Effector memory CD8-positive, alpha-beta T cell (primary cell): Measurements from ENCODE around the gene SLA2.
A peak's percentile ranks its signal among the peaks of the same experiment; 100 is the strongest.

Experiments used
- ATAC-seq: fragments of 150-1000 bp; cut with Tn5 transposase; replicated peaks from 2 replicates; pipeline ENCODE4 v1.10.0; 2021; ENCODE audit warnings: mild to moderate bottlenecking, moderate library complexity
- DNase-seq, 3 experiments: peaks; one replicate each; pipeline ENCODE4 v3.0.0; 2021
- H3K27ac Mint-ChIP-seq, 2 donors: one replicate each; pipeline ENCODE4 v1.8.0; 2022; ENCODE audit warnings: mild to moderate bottlenecking in 2 of 2, mixed read lengths in 2 of 2, moderate library complexity in 2 of 2
- H3K27me3 Mint-ChIP-seq, 2 donors: one replicate each; pipeline ENCODE4 v1.8.0; 2022; ENCODE audit warnings: mixed read lengths in 2 of 2
- H3K36me3 Mint-ChIP-seq: one replicate; pipeline ENCODE4 v1.8.0; 2022; ENCODE audit warnings: mild to moderate bottlenecking, moderate library complexity, mixed read lengths; ENCODE audit not compliant: insufficient read depth
- H3K4me1 Mint-ChIP-seq, 2 donors: one replicate each; pipeline ENCODE4 v1.8.0; 2022; ENCODE audit warnings: low read depth in 2 of 2, mixed read lengths in 2 of 2
- H3K4me3 Mint-ChIP-seq, 2 donors: one replicate each; pipeline ENCODE4 v1.8.0; 2022; ENCODE audit warnings: mild to moderate bottlenecking in 2 of 2, mixed read lengths in 2 of 2, moderate library complexity in 2 of 2
- H3K9me3 Mint-ChIP-seq, 2 donors: one replicate each; pipeline ENCODE4 v1.8.0; 2022; ENCODE audit warnings: mixed read lengths in 2 of 2

SLA2 gene

GRCh38 chr20:36663031-36663430 is 17.0 kb upstream of the SLA2 start:
- Mint-ChIP-seq H3K9me3 (no peaks in the 10 kb centered on the region), H3K27ac (no peak overlapping the region), H3K27me3 (no peaks in the 10 kb centered on the region), H3K36me3 (peaks cover 11% of the 10 kb centered on the region), H3K4me1 (peaks cover 5 to 9% of the 10 kb centered on the region in 2 donors), H3K4me3 (no peak overlapping the region)
- no peak for DNase-seq
- no peak for ATAC-seq

GRCh38 chr20:36658300-36658699 is 12.3 kb upstream of the SLA2 start:
- no peaks in the 10 kb centered on the region for H3K27me3 Mint-ChIP-seq
- peak overlapping the region; percentile 59 to 62 for H3K4me3 Mint-ChIP-seq
- H3K36me3 Mint-ChIP-seq, result no peaks in the 10 kb centered on the region
- no peak for DNase-seq
- ATAC-seq, result peak; percentile 67
- no peaks in the 10 kb centered on the region for H3K9me3 Mint-ChIP-seq
- peaks cover 5 to 9% of the 10 kb centered on the region in 2 donors for H3K4me1 Mint-ChIP-seq
- H3K27ac Mint-ChIP-seq, result peak overlapping the region in 1 of 2 donors; percentile 33

- H3K4me1 Mint-ChIP-seq, result peaks cover 5 to 9% of the 10 kb centered on the region in 2 donors
- no peak overlapping the region for H3K4me3 Mint-ChIP-seq
- H3K27me3 Mint-ChIP-seq, result no peaks in the 10 kb centered on the region
- ATAC-seq (no peak), DNase-seq (no peak)
- no peak overlapping the region for H3K27ac Mint-ChIP-seq
- H3K9me3 Mint-ChIP-seq, result no peaks in the 10 kb centered on the region
- H3K36me3 Mint-ChIP-seq, result no peaks in the 10 kb centered on the region
Measured at GRCh38 chr20:36656733-36657132, 10.7 kb upstream of the SLA2 start.

GRCh38 chr20:36655004-36655403 is 9.0 kb upstream of the SLA2 start:
- peaks cover 4% of the 10 kb centered on the region for H3K36me3 Mint-ChIP-seq
- ATAC-seq, result no peak
- H3K4me1 Mint-ChIP-seq, result peaks cover 5 to 9% of the 10 kb centered on the region in 2 donors
- H3K27me3 Mint-ChIP-seq, result no peaks in the 10 kb centered on the region
- no peak overlapping the region for H3K27ac Mint-ChIP-seq
- no peak for DNase-seq
- H3K9me3 Mint-ChIP-seq, result no peaks in the 10 kb centered on the region
- no peak overlapping the region for H3K4me3 Mint-ChIP-seq

- DNase-seq, result no peak
- no peaks in the 10 kb centered on the region for H3K27me3 Mint-ChIP-seq
- no peak overlapping the region for H3K4me3 Mint-ChIP-seq
- no peaks in the 10 kb centered on the region for H3K9me3 Mint-ChIP-seq
- H3K36me3 Mint-ChIP-seq, result peaks cover 4% of the 10 kb centered on the region
- H3K27ac Mint-ChIP-seq, result no peak overlapping the region
- ATAC-seq, result no peak
- H3K4me1 Mint-ChIP-seq, result peaks cover 5 to 9% of the 10 kb centered on the region in 2 donors
Measured at GRCh38 chr20:36654506-36654905, 8.5 kb upstream of the SLA2 start.

- Mint-ChIP-seq H3K27me3 (no peaks in the 10 kb centered on the region), H3K4me3 (no peak overlapping the region), H3K27ac (no peak overlapping the region), H3K36me3 (peaks cover 8% of the 10 kb centered on the region), H3K9me3 (no peaks in the 10 kb centered on the region), H3K4me1 (peaks cover 4% of the 10 kb centered on the region in 2 donors)
- ATAC-seq (no peak), DNase-seq (no peak)
Measured at GRCh38 chr20:36653456-36653855, 7.5 kb upstream of the SLA2 start.

- Mint-ChIP-seq H3K4me3 (peak overlapping the region; percentile 27 to 44), H3K4me1 (peaks cover 40 to 43% of the 10 kb centered on the region in 2 donors), H3K9me3 (no peaks in the 10 kb centered on the region), H3K27me3 (no peaks in the 10 kb centered on the region), H3K27ac (peak overlapping the region; percentile 68 to 99), H3K36me3 (peaks cover 34% of the 10 kb centered on the region)
- DNase-seq, result no peak
- no peak for ATAC-seq
Measured at GRCh38 chr20:36647196-36648121, 1.5 kb upstream of the SLA2 start.

GRCh38 chr20:36646678-36647077 is 682 bp upstream of the SLA2 start:
- H3K27me3 Mint-ChIP-seq, result no peaks in the 10 kb centered on the region
- peaks cover 42% of the 10 kb centered on the region for H3K36me3 Mint-ChIP-seq
- DNase-seq (no peak), ATAC-seq (no peak)
- H3K4me1 Mint-ChIP-seq, result peaks cover 46 to 48% of the 10 kb centered on the region in 2 donors
- H3K4me3 Mint-ChIP-seq, result peak overlapping the region; percentile 96 to 99
- H3K9me3 Mint-ChIP-seq, result no peaks in the 10 kb centered on the region
- H3K27ac Mint-ChIP-seq, result peak overlapping the region; percentile 98 to 99

GRCh38 chr20:36645353-36645752 is 643 bp downstream of the SLA2 start:
- H3K9me3 Mint-ChIP-seq, result no peaks in the 10 kb centered on the region
- no peaks in the 10 kb centered on the region for H3K27me3 Mint-ChIP-seq
- H3K4me3 Mint-ChIP-seq, result peak overlapping the region; percentile 96 to 99
- peaks cover 50% of the 10 kb centered on the region for H3K36me3 Mint-ChIP-seq
- peaks cover 50 to 52% of the 10 kb centered on the region in 2 donors for H3K4me1 Mint-ChIP-seq
- ATAC-seq (no peak), DNase-seq (no peak)
- H3K27ac Mint-ChIP-seq, result peak overlapping the region; percentile 98 to 99

GRCh38 chr20:36644706-36645095 is 1.3 kb downstream of the SLA2 start:
- no peaks in the 10 kb centered on the region for H3K9me3 Mint-ChIP-seq
- peak overlapping the region; percentile 96 to 99 for H3K4me3 Mint-ChIP-seq
- DNase-seq, result peak in 1 of 3 experiments; percentile 21
- H3K4me1 Mint-ChIP-seq, result peaks cover 50 to 52% of the 10 kb centered on the region in 2 donors
- H3K27me3 Mint-ChIP-seq, result no peaks in the 10 kb centered on the region
- H3K36me3 Mint-ChIP-seq, result peaks cover 56% of the 10 kb centered on the region
- peak overlapping the region; percentile 98 to 99 for H3K27ac Mint-ChIP-seq
- ATAC-seq, result peak; percentile 25

GRCh38 chr20:36644032-36644705 is 1.8 kb downstream of the SLA2 start:
- Mint-ChIP-seq H3K4me3 (peak overlapping the region; percentile 96 to 99), H3K27ac (peak overlapping the region; percentile 98 to 99), H3K36me3 (peaks cover 62% of the 10 kb centered on the region), H3K9me3 (no peaks in the 10 kb centered on the region), H3K4me1 (peaks cover 50 to 52% of the 10 kb centered on the region in 2 donors), H3K27me3 (no peaks in the 10 kb centered on the region)
- DNase-seq (peak; percentile 65 to 73 (median 66)), ATAC-seq (peak; percentile 87)

- Mint-ChIP-seq H3K27me3 (no peaks in the 10 kb centered on the region), H3K27ac (peak overlapping the region; percentile 79 to 98), H3K9me3 (no peaks in the 10 kb centered on the region), H3K36me3 (peaks cover 78% of the 10 kb centered on the region), H3K4me3 (peak overlapping the region; percentile 96 to 99), H3K4me1 (peaks cover 48 to 50% of the 10 kb centered on the region in 2 donors)
- no peak for DNase-seq
- no peak for ATAC-seq
Measured at GRCh38 chr20:36642136-36642535, 3.9 kb downstream of the SLA2 start.

GRCh38 chr20:36641506-36641843 is 4.5 kb downstream of the SLA2 start:
- Mint-ChIP-seq H3K36me3 (peaks cover 85% of the 10 kb centered on the region), H3K27me3 (no peaks in the 10 kb centered on the region), H3K9me3 (no peaks in the 10 kb centered on the region), H3K4me1 (peaks cover 45 to 46% of the 10 kb centered on the region in 2 donors), H3K4me3 (peak overlapping the region in 1 of 2 donors; percentile 96), H3K27ac (peak overlapping the region; percentile 79 to 98)
- ATAC-seq (no peak), DNase-seq (no peak)
